IMR-90 (cell line): Measurements from ENCODE around the gene PLEKHF1. TPM values are rescaled to one million over a fixed set of nuclear protein-coding genes. Genes with fewer than 3 reads are reported as not detected.

Experiments
- ATAC-seq: fragments of 200-7000 bp; cut with Tn5 transposase; 2 replicates; pipeline ENCODE4 v1.9.1; 2020; ENCODE audit warnings: low read depth, mild to moderate bottlenecking, moderate library complexity
- BruUV-seq: library from RNA; stranded (reverse); fragments of 400-500 nt; replicated peaks from 2 replicates; lab custom pipeline; 2021; lab: Mats Ljungman, UMichigan
- CTCF ChIA-PET: fragments of 300-600 bp; formaldehyde crosslinking; extraction: SDS; loops from one replicate; lab custom pipeline; 2021; ENCODE audit warnings: antibody characterized with exemption; lab: Yijun Ruan, JAX
- POLR2A ChIA-PET: fragments of 300-600 bp; sonication (Branson Sonifier 250); formaldehyde crosslinking; loops from one replicate; lab custom pipeline; 2022; ENCODE audit warnings: antibody characterized with exemption; ENCODE audit not compliant: unreplicated experiment; lab: Charles Lee
- DNase-seq: peaks from one replicate; pipeline ENCODE4 v3.0.0; 2013
- H2AFZ ChIP-seq: replicated peaks from 2 replicates; pipeline ENCODE3; 2013; ENCODE audit warnings: low read length, mild to moderate bottlenecking; ENCODE audit not compliant: poor library complexity
- H2AK5ac ChIP-seq: 2 replicates; pipeline ENCODE4 v1.6.1; 2013; ENCODE audit warnings: low read depth, low read length, inconsistent platforms
- H2AK9ac ChIP-seq: replicated peaks from 2 replicates; pipeline ENCODE3; 2013; ENCODE audit warnings: mild to moderate bottlenecking, low read depth, low read length, moderate library complexity; ENCODE audit not compliant: poor library complexity
- H2BK120ac ChIP-seq: 2 replicates; pipeline ENCODE4 v1.6.1; 2013; ENCODE audit warnings: low read depth, low read length, inconsistent platforms
- H2BK15ac ChIP-seq: 3 replicates; pipeline ENCODE4 v1.6.1; 2013; ENCODE audit warnings: low read depth, low read length, inconsistent platforms
- H2BK20ac ChIP-seq: 2 replicates; pipeline ENCODE4 v1.6.1; 2013; ENCODE audit warnings: low read depth, mild to moderate bottlenecking, inconsistent platforms, low read length, moderate library complexity
- H2BK5ac ChIP-seq: 2 replicates; pipeline ENCODE4 v1.6.1; 2013; ENCODE audit warnings: mild to moderate bottlenecking, low read depth, low read length, inconsistent platforms; ENCODE audit not compliant: poor library complexity, severe bottlenecking
- H3K14ac ChIP-seq: replicated peaks from 2 replicates; pipeline ENCODE4 v1.6.1; 2013; ENCODE audit warnings: low read depth, low read length, inconsistent platforms
- H3K18ac ChIP-seq: 2 replicates; pipeline ENCODE4 v1.6.1; 2013; ENCODE audit warnings: low read depth, low read length, control low read depth
- H3K23ac ChIP-seq: 2 replicates; pipeline ENCODE4 v1.6.1; 2013; ENCODE audit warnings: low read depth, low read length, inconsistent platforms
- H3K27ac ChIP-seq: 2 replicates; pipeline ENCODE4 v1.5.1; 2013; ENCODE audit warnings: mild to moderate bottlenecking, control low read depth, low read length; ENCODE audit not compliant: insufficient read depth
- H3K27me3 ChIP-seq: 2 replicates; pipeline ENCODE4 v1.6.1; 2013; ENCODE audit warnings: low read length; ENCODE audit not compliant: control insufficient read depth, insufficient read depth
- H3K36me3 ChIP-seq: 2 replicates; pipeline ENCODE4 v1.6.1; 2013; ENCODE audit warnings: low read length, mixed read lengths; ENCODE audit not compliant: control insufficient read depth, insufficient read depth
- H3K4ac ChIP-seq: 2 replicates; pipeline ENCODE4 v1.6.1; 2013; ENCODE audit warnings: low read depth, low read length, inconsistent platforms
- H3K4me1 ChIP-seq: 2 replicates; pipeline ENCODE4 v1.6.1; 2013; ENCODE audit warnings: low read length, mixed read lengths; ENCODE audit not compliant: control insufficient read depth, insufficient read depth
- H3K4me2 ChIP-seq: 2 replicates; pipeline ENCODE4 v1.6.1; 2013; ENCODE audit warnings: low read depth, mild to moderate bottlenecking, control low read depth, low read length, moderate library complexity
- H3K4me3 ChIP-seq: 2 replicates; pipeline ENCODE4 v1.5.1; 2013; ENCODE audit warnings: low read depth, mild to moderate bottlenecking, control low read depth, low read length, moderate library complexity; ENCODE audit not compliant: insufficient read depth
- H3K56ac ChIP-seq: 2 replicates; pipeline ENCODE4 v1.6.1; 2013; ENCODE audit warnings: low read length, inconsistent platforms; ENCODE audit not compliant: insufficient read depth; ENCODE audit errors: extremely low read depth
- H3K79me1 ChIP-seq, 2 experiments: 2 replicates each; pipeline ENCODE4 v1.6.1; 2013; ENCODE audit warnings: low read length in 2 of 2, inconsistent platforms in 1 of 2, low read depth in 1 of 2
- H3K9ac ChIP-seq: 2 replicates; pipeline ENCODE4 v1.6.1; 2013; ENCODE audit warnings: low read depth, low read length, control low read depth
- H3K9me1 ChIP-seq: 2 replicates; pipeline ENCODE4 v1.6.1; 2013; ENCODE audit warnings: low read length, inconsistent platforms; ENCODE audit not compliant: insufficient read depth
- H3K9me3 ChIP-seq: 2 replicates; pipeline ENCODE4 v1.6.1; 2013; ENCODE audit warnings: low read length; ENCODE audit not compliant: control insufficient read depth, insufficient read depth
- H4K20me1 ChIP-seq: 2 replicates; pipeline ENCODE4 v1.6.1; 2013; ENCODE audit warnings: low read length, inconsistent platforms; ENCODE audit not compliant: insufficient read depth
- H4K5ac ChIP-seq: 2 replicates; pipeline ENCODE4 v1.6.1; 2013; ENCODE audit warnings: mild to moderate bottlenecking, low read depth, low read length, control low read depth
- H4K8ac ChIP-seq, 2 experiments: 2 replicates each; pipeline ENCODE4 v1.6.1; 2013; ENCODE audit warnings: low read depth in 2 of 2, low read length in 2 of 2, control low read depth in 1 of 2, inconsistent platforms in 1 of 2
- H4K91ac ChIP-seq: 2 replicates; pipeline ENCODE4 v1.6.1; 2013; ENCODE audit warnings: low read depth, low read length, inconsistent platforms; ENCODE audit not compliant: insufficient read depth
- BHLHE40 ChIP-seq: fragments of 150-350 bp; IDR thresholded peaks from 2 replicates; pipeline ENCODE4 v1.6.1; 2016; ENCODE audit warnings: mild to moderate bottlenecking, low read depth, low read length
- CEBPB ChIP-seq: IDR thresholded peaks from 2 replicates; pipeline ENCODE4 v1.6.1; 2012; ENCODE audit warnings: low read depth, low read length, improper control_type of control experiment
- CHD1 ChIP-seq: IDR thresholded peaks from 2 replicates; pipeline ENCODE4 v1.6.1; 2012; ENCODE audit warnings: low read depth, low read length, improper control_type of control experiment
- CTCF ChIP-seq: conservative IDR thresholded peaks from 2 replicates; pipeline ENCODE4 v1.5.1; 2012; ENCODE audit warnings: mild to moderate bottlenecking, low read depth, low read length, improper control_type of control experiment
- ELK1 ChIP-seq: fragments of 150-350 bp; IDR thresholded peaks from 2 replicates; pipeline ENCODE4 v1.6.1; 2016; ENCODE audit warnings: low read depth, mild to moderate bottlenecking, low read length, moderate library complexity, borderline replicate concordance
- MAFK ChIP-seq: IDR thresholded peaks from 2 replicates; pipeline ENCODE4 v1.6.1; 2012; ENCODE audit warnings: low read depth, low read length, improper control_type of control experiment
- MXI1 ChIP-seq: IDR thresholded peaks from 2 replicates; pipeline ENCODE4 v1.6.1; 2012; ENCODE audit warnings: low read depth, mild to moderate bottlenecking, low read length, moderate library complexity, borderline replicate concordance
- RAD21 ChIP-seq: IDR thresholded peaks from 2 replicates; pipeline ENCODE4 v1.6.1; 2012; ENCODE audit warnings: low read length, improper control_type of control experiment
- WGBS, 2 experiments: methylation state at CpG; one replicate each; pipeline versions ENCODE4 v1.1.5 to v1.1.7; 2013; ENCODE audit warnings: missing lambda C conversion rate in 2 of 2; ENCODE audit not compliant: insufficient read length in 1 of 2; ENCODE audit errors: extremely low coverage in 2 of 2; 5-methylcytosine and 5-hydroxymethylcytosine counted together
- dilution Hi-C: fragments of 300-500 bp; cut with HindIII; formaldehyde crosslinking; loops from one replicate; pipeline ENCODE4 v1.14.3; 2018; ENCODE audit warnings: low sequenced_read_pairs; ENCODE audit not compliant: unreplicated experiment
- in situ Hi-C: fragments of 300-500 bp; cut with MboI; formaldehyde crosslinking; loops from 3 replicates; pipeline ENCODE4 v1.14.3; 2019; ENCODE audit warnings: low sequenced_read_pairs, inconsistent platforms, mixed read lengths
- intact Hi-C: fragments of 100-400 bp; cut with micrococcal nuclease; formaldehyde crosslinking; loops from 2 replicates; pipeline ENCODE4 v1.10.0; 2022
- polyA plus RNA-seq, 3 experiments: library from polyadenylated mRNA; depleted of rRNA; stranded (reverse); fragments of >200 nt; gene quantifications; 2 replicates each; pipeline ENCODE4 v1.2.3, GENCODE V29; 2012; ENCODE audit warnings: low replicate concordance in 1 of 3
- total RNA-seq: library from RNA; depleted of rRNA; stranded (reverse); fragments of >200 nt; gene quantifications from 2 replicates; pipeline ENCODE4 v1.2.3, GENCODE V29; 2012

The PLEKHF1 gene
- total and polyA plus RNA-seq, 2 of the 4 experiments (the other 2 are of a cell fraction), result 5.0 to 6.6 TPM

- intact Hi-C loops, result no loop called here
- no peaks in the 10 kb centered on the region for H3K9me3 ChIP-seq
- dilution Hi-C loops, result no loop called here
- H3K36me3 ChIP-seq, result peaks cover 24% of the 10 kb centered on the region; the same call in 1 of the 2 replicates
- no peak overlapping the region for H3K18ac ChIP-seq
- peaks cover 5% of the 10 kb centered on the region for H3K4me1 ChIP-seq
- BruUV-seq, result no TSS peak
- H3K9me1 ChIP-seq, result peaks cover 12% of the 10 kb centered on the region
- H3K27me3 ChIP-seq, result no peaks in the 10 kb centered on the region
- ATAC-seq (no peak), DNase-seq (no peak)
- no peak overlapping the region for H3K4ac ChIP-seq
- ChIA-PET CTCF (no interaction called here), POLR2A (no interaction called here)
- no peak overlapping the region for H3K4me2 ChIP-seq
- no peak overlapping the region for H4K5ac ChIP-seq
- no peak overlapping the region for H3K4me3 ChIP-seq
- no peak overlapping the region for H2BK120ac ChIP-seq
- H3K23ac ChIP-seq, result no peak overlapping the region
- no peak overlapping the region for H4K8ac ChIP-seq
- H2AK5ac ChIP-seq, result no peak overlapping the region
- H3K9ac ChIP-seq, result no peak overlapping the region
- H2BK5ac ChIP-seq, result no peak overlapping the region
- H2AFZ ChIP-seq, result no peak overlapping the region
- no peak overlapping the region for H2BK15ac ChIP-seq
- TF ChIP-seq RAD21, result no peak
- TF ChIP-seq MAFK, result no peak
- no peak for TF ChIP-seq CTCF
- no peak for TF ChIP-seq CHD1
- TF ChIP-seq CEBPB, result no peak
- no peak for TF ChIP-seq BHLHE40
- TF ChIP-seq MXI1, result no peak
- TF ChIP-seq ELK1, result no peak
- H2AK9ac ChIP-seq, result no peak overlapping the region
- H2BK20ac ChIP-seq, result no peak overlapping the region
- WGBS, 2 experiments, result 92% methylated on average over 4 of the region's 10 CpGs; no CpG with 5 or more reads in 1 of the 2 experiments
- peaks cover 21% of the 10 kb centered on the region for H4K20me1 ChIP-seq
- no peak overlapping the region for H3K14ac ChIP-seq
- no peak overlapping the region for H4K91ac ChIP-seq
- no peak overlapping the region for H3K27ac ChIP-seq
- H3K56ac ChIP-seq, result no peak overlapping the region
- peaks cover 17 to 34% of the 10 kb centered on the region in 2 experiments for H3K79me1 ChIP-seq
- in situ Hi-C loops, result no loop called here
Observed at GRCh38 chr19:29675120-29675649, 9.9 kb downstream of the PLEKHF1 start.
